SU-DHL-6 (cell line): ENCODE measurements around the gene TULP4.

ENCODE experiments used
- EZH2phosphoT487 ChIP-seq: fragments of 200-600 bp; sonication (generic), shearing (Covaris generic); conservative IDR thresholded peaks from 2 replicates; pipeline ENCODE4 v1.6.1; 2018; ENCODE audit warnings: mild to moderate bottlenecking, antibody characterized with exemption, low read length, moderate library complexity, mixed read lengths
- TF ChIP-seq, protein P1 (sequence below): fragments of 200-600 bp; sonication (generic); IDR thresholded peaks from one replicate; pipeline ENCODE4 v1.5.1; 2017; ENCODE audit warnings: antibody characterized with exemption, mild to moderate bottlenecking, low read length, moderate library complexity; ENCODE audit not compliant: insufficient read depth, poor library complexity, severe bottlenecking

DNA sequence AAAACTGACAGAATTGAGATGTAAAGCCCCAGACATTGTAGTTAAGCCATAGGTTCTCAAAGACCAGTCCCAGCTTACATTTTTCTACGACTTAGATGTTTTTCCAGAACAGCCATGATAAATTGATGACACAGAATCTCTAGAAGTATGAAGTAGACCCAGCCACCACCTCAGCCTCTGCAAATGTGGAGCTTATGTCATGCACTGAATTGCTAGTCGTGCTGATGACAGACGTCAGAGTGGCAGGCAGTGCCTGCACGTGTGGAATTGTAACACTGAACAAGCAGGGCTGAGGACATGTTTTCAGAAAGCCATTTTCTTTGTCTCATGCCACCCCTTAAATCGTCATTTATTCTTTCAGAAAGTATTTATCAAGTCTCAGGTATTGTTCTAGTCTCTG is 175.2 kb downstream of the TULP4 start:
- TF ChIP-seq, protein P1, sequence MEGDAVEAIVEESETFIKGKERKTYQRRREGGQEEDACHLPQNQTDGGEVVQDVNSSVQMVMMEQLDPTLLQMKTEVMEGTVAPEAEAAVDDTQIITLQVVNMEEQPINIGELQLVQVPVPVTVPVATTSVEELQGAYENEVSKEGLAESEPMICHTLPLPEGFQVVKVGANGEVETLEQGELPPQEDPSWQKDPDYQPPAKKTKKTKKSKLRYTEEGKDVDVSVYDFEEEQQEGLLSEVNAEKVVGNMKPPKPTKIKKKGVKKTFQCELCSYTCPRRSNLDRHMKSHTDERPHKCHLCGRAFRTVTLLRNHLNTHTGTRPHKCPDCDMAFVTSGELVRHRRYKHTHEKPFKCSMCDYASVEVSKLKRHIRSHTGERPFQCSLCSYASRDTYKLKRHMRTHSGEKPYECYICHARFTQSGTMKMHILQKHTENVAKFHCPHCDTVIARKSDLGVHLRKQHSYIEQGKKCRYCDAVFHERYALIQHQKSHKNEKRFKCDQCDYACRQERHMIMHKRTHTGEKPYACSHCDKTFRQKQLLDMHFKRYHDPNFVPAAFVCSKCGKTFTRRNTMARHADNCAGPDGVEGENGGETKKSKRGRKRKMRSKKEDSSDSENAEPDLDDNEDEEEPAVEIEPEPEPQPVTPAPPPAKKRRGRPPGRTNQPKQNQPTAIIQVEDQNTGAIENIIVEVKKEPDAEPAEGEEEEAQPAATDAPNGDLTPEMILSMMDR: no peak
- TF ChIP-seq EZH2phosphoT487: no peak
